ENCODE results near the gene GKN2. TPM values are rescaled to one million over a fixed set of nuclear protein-coding genes. Genes with fewer than 3 reads are reported as not detected.

The GKN2 gene
- total RNA-seq, 1 donor from 2014 or later, result not detected

- Histone ChIP-seq H3K4me3 (no peak overlapping the region), H3K27ac (replicated peaks) (no peak overlapping the region), H3K4me1 (peaks cover 12% of the 10 kb centered on the region), H3K36me3 (no peaks in the 10 kb centered on the region), H3K9me3 (replicated peaks) (no peaks in the 10 kb centered on the region), H3K27me3 (ENCODE audit: low read depth) (peaks cover 21% of the 10 kb centered on the region)
- DNase-seq, result no peak
- no peak for TF ChIP-seq CTCF (IDR thresholded peaks at IDR 0.05; ENCODE audit: borderline replicate concordance)
- intact Hi-C loops (cut with micrococcal nuclease), result loop anchor here (10.0 kb wide), 1 partner anchor 417 kb away; no protein-coding TSS in a partner anchor
Observed at GRCh38 chr2:68911709-68912108, 41.0 kb downstream of the GKN2 start.

- DNase-seq, result no peak
- H3K36me3 ChIP-seq, result no peaks in the 10 kb centered on the region
- H3K4me3 ChIP-seq, result no peak overlapping the region
- no peak overlapping the region for H3K27ac ChIP-seq (replicated peaks)
- intact Hi-C loops (cut with micrococcal nuclease), result loop anchor here (10.0 kb wide), 1 partner anchor 416 kb away; no protein-coding TSS in a partner anchor
- TF ChIP-seq CTCF (IDR thresholded peaks at IDR 0.05; ENCODE audit: borderline replicate concordance), result no peak
- H3K4me1 ChIP-seq, result peaks cover 12% of the 10 kb centered on the region
- H3K27me3 ChIP-seq (ENCODE audit: low read depth), result peaks cover 21% of the 10 kb centered on the region
- H3K9me3 ChIP-seq (replicated peaks), result no peaks in the 10 kb centered on the region
Observed at GRCh38 chr2:68911246-68911645, 41.4 kb downstream of the GKN2 start.

GRCh38 chr2:68909793-68910674 is 42.7 kb downstream of the GKN2 start:
- H3K27me3 ChIP-seq (ENCODE audit: low read depth), result peaks cover 20% of the 10 kb centered on the region
- no peak overlapping the region for H3K27ac ChIP-seq (replicated peaks)
- DNase-seq, result peak; percentile 44
- no peaks in the 10 kb centered on the region for H3K9me3 ChIP-seq (replicated peaks)
- peaks cover 12% of the 10 kb centered on the region for H3K4me1 ChIP-seq
- intact Hi-C loops (cut with micrococcal nuclease), result loop anchor here (5.0 to 10.0 kb wide), 3 partner anchors 158 to 415 kb away; no protein-coding TSS in a partner anchor
- H3K4me3 ChIP-seq, result no peak overlapping the region
- peak; percentile 95 for TF ChIP-seq CTCF (IDR thresholded peaks at IDR 0.05; ENCODE audit: borderline replicate concordance)
- H3K36me3 ChIP-seq, result no peaks in the 10 kb centered on the region

- TF ChIP-seq CTCF (IDR thresholded peaks at IDR 0.05; ENCODE audit: borderline replicate concordance), result no peak
- peak; percentile 56 for DNase-seq
- H3K27me3 ChIP-seq (ENCODE audit: low read depth), result peaks cover 16% of the 10 kb centered on the region
- peaks cover 12% of the 10 kb centered on the region for H3K4me1 ChIP-seq
- H3K27ac ChIP-seq (replicated peaks), result no peak overlapping the region
- H3K36me3 ChIP-seq, result no peaks in the 10 kb centered on the region
- no peak overlapping the region for H3K4me3 ChIP-seq
- intact Hi-C loops (cut with micrococcal nuclease), result loop anchor here (5.0 kb wide), 2 partner anchors 156 to 201 kb away; no protein-coding TSS in a partner anchor
- H3K9me3 ChIP-seq (replicated peaks), result peaks cover 10% of the 10 kb centered on the region
Observed at GRCh38 chr2:68908392-68908970, 44.2 kb downstream of the GKN2 start.

- Histone ChIP-seq H3K9me3 (replicated peaks) (peaks cover 12% of the 10 kb centered on the region), H3K4me1 (peaks cover 12% of the 10 kb centered on the region), H3K4me3 (no peak overlapping the region), H3K27ac (replicated peaks) (no peak overlapping the region), H3K27me3 (ENCODE audit: low read depth) (peaks cover 16% of the 10 kb centered on the region), H3K36me3 (no peaks in the 10 kb centered on the region)
- intact Hi-C loops (cut with micrococcal nuclease), result loop anchor here (5.0 kb wide), 2 partner anchors 156 to 201 kb away; no protein-coding TSS in a partner anchor
- DNase-seq, result no peak
- no peak for TF ChIP-seq CTCF (IDR thresholded peaks at IDR 0.05; ENCODE audit: borderline replicate concordance)
Observed at GRCh38 chr2:68907920-68908253, 44.8 kb downstream of the GKN2 start.

Data from left ventricle myocardium inferior (tissue), 1 donor.